GM12878 (cell line): ENCODE results near the gene DVL2. TPM values are rescaled to one million over a fixed set of nuclear protein-coding genes. Genes with fewer than 3 reads are reported as not detected.

ENCODE experiments used
- ATAC-seq: fragments of 200-7000 bp; cut with Tn5 transposase; 3 replicates; pipeline ENCODE4 v1.9.1; 2020; ENCODE audit warnings: mild to moderate bottlenecking, moderate library complexity
- BruUV-seq: library from RNA; stranded (reverse); fragments of 400-500 nt; replicated peaks from 2 replicates; lab custom pipeline; 2021; lab: Mats Ljungman, UMichigan
- CTCF ChIA-PET: fragments of 300-600 bp; sonication (Branson Sonifier 250); formaldehyde crosslinking; extraction: SDS; loops from one replicate; lab custom pipeline; 2021; ENCODE audit warnings: inconsistent platforms; lab: Yijun Ruan, JAX
- POLR2A ChIA-PET: fragments of 350-600 bp; formaldehyde crosslinking; extraction: SDS; loops from one replicate; lab custom pipeline; 2021; ENCODE audit warnings: inconsistent platforms; lab: Charles Lee
- RAD21 ChIA-PET: fragments of 300-600 bp; sonication (Branson Sonifier 250); formaldehyde crosslinking; loops from one replicate; lab custom pipeline; 2023; ENCODE audit warnings: antibody characterized with exemption; ENCODE audit not compliant: unreplicated experiment; lab: Charles Lee
- SMC1A ChIA-PET: fragments of 300-600 bp; sonication (Branson Sonifier 250); formaldehyde crosslinking; loops from one replicate; lab custom pipeline; 2023; ENCODE audit not compliant: unreplicated experiment, uncharacterized antibody; lab: Charles Lee
- DNase-seq: peaks from one replicate; pipeline ENCODE4 v3.0.0-alpha.2; 2011; ENCODE audit warnings: low read depth, low spot score
- FAIRE-seq: peaks from 3 replicates; lab custom pipeline; 2011; peaks lifted over from hg19 to GRCh38; lab: Jason Lieb, UNC
- H2AFZ ChIP-seq: 2 replicates; pipeline ENCODE4 v1.6.0; 2011; ENCODE audit warnings: low read depth, low read length, control low read depth; ENCODE audit not compliant: control insufficient read depth
- H3K27ac ChIP-seq: 2 replicates; pipeline ENCODE4 v1.5.1; 2011; ENCODE audit warnings: control low read depth; ENCODE audit not compliant: control insufficient read depth, insufficient read depth
- H3K27me3 ChIP-seq, 2 experiments: replicated peaks in 1 of 2; 2 replicates each; pipeline versions ENCODE4 v1.6.0 to v1.6.1; 2011; ENCODE audit warnings: low read length in 1 of 2; ENCODE audit not compliant: control insufficient read depth in 2 of 2, insufficient read depth in 2 of 2
- H3K36me3 ChIP-seq, 2 experiments: 2 replicates each; pipeline ENCODE4 v1.5.1; 2011; ENCODE audit warnings: low read length in 1 of 2; ENCODE audit not compliant: control insufficient read depth in 2 of 2, insufficient read depth in 2 of 2
- H3K4me1 ChIP-seq: 2 replicates; pipeline ENCODE4 v1.6.1; 2011; ENCODE audit warnings: mild to moderate bottlenecking, low read length, moderate library complexity, mixed read lengths; ENCODE audit not compliant: control insufficient read depth, insufficient read depth
- H3K4me2 ChIP-seq: 2 replicates; pipeline ENCODE4 v1.6.0; 2011; ENCODE audit warnings: control low read depth; ENCODE audit not compliant: control insufficient read depth, insufficient read depth
- H3K4me3 ChIP-seq: fragments of 200-600 bp; sonication (generic); 2 replicates; pipeline ENCODE4 v1.5.1; 2016
- H3K79me2 ChIP-seq: 2 replicates; pipeline ENCODE4 v1.6.0; 2011; ENCODE audit warnings: low read length; ENCODE audit not compliant: control insufficient read depth, insufficient read depth
- H3K9ac ChIP-seq: 2 replicates; pipeline ENCODE4 v1.8.0; 2011; ENCODE audit warnings: low read length, control low read depth, mixed read lengths; ENCODE audit not compliant: control insufficient read depth, insufficient read depth
- H3K9me3 ChIP-seq: replicated peaks from 3 replicates; pipeline ENCODE4 v1.5.1; 2011; ENCODE audit warnings: mild to moderate bottlenecking, low read length; ENCODE audit not compliant: control insufficient read depth, insufficient read depth
- H4K20me1 ChIP-seq: 2 replicates; pipeline ENCODE4 v1.6.0; 2011; ENCODE audit not compliant: control insufficient read depth, insufficient read depth
- BMI1 ChIP-seq: fragments of 450-650 bp; IDR thresholded peaks from 2 replicates; pipeline ENCODE4 v1.6.1; 2016; ENCODE audit warnings: mild to moderate bottlenecking, moderate library complexity, borderline replicate concordance
- CHD1 ChIP-seq: IDR thresholded peaks from 2 replicates; pipeline ENCODE4 v1.6.1; 2012; ENCODE audit warnings: low read depth, low read length, improper control_type of control experiment
- EZH2 ChIP-seq: IDR thresholded peaks from 2 replicates; pipeline ENCODE4 v1.6.1; 2012; ENCODE audit warnings: low read depth, mild to moderate bottlenecking, control low read depth, inconsistent platforms, low read length, borderline replicate concordance; ENCODE audit not compliant: control insufficient read depth
- FOXK2 ChIP-seq: fragments of 450-650 bp; IDR thresholded peaks from 2 replicates; pipeline ENCODE4 v1.6.1; 2017; ENCODE audit warnings: mild to moderate bottlenecking, moderate library complexity
- HDAC2 ChIP-seq: fragments of 200-600 bp; sonication (generic); IDR thresholded peaks from 2 replicates; pipeline ENCODE4 v1.6.1; 2017
- MTA2 ChIP-seq: fragments of 450-650 bp; IDR thresholded peaks from 2 replicates; pipeline ENCODE4 v1.6.1; 2016; ENCODE audit warnings: low read depth, mild to moderate bottlenecking, moderate library complexity
- YY1 ChIP-seq: IDR thresholded peaks from 2 replicates; pipeline ENCODE4 v1.6.1; 2011; ENCODE audit warnings: low read depth, mild to moderate bottlenecking, low read length
- ZNF274 ChIP-seq: IDR thresholded peaks from one replicate; pipeline ENCODE4 v1.8.0; 2011; ENCODE audit not compliant: insufficient read length, insufficient read depth
- WGBS: methylation state at CpG from one replicate; pipeline ENCODE4 v1.1.6; 2016; ENCODE audit warnings: low lambda C conversion rate; ENCODE audit not compliant: insufficient replicate concordance, insufficient coverage; ENCODE audit errors: missing lambda C conversion rate; 5-methylcytosine and 5-hydroxymethylcytosine counted together
- in situ Hi-C: fragments of 300-500 bp; cut with MboI; formaldehyde crosslinking; loops from 9 replicates; pipeline ENCODE4 v1.14.3; 2018; ENCODE audit warnings: mixed read lengths
- intact Hi-C: fragments of 100-400 bp; cut with micrococcal nuclease; formaldehyde crosslinking; loops from one replicate; pipeline ENCODE4 v1.14.2; 2022; ENCODE audit not compliant: unreplicated experiment
- polyA plus RNA-seq, 11 experiments: library from polyadenylated mRNA; depleted of rRNA in 4 of 11; unstranded in 6 of 11; stranded (reverse) in 5 of 11; fragments of >200 nt; fragmentation: Nextera tagmentation in 4 of 11; fragmentation: Illumina TruSeq in 1 of 11; extraction: Ambion mirVana in 4 of 11; extraction: Trizol in 1 of 11; gene quantifications; 1 replicate in 1 of 11; 2 replicates in 10 of 11; pipeline versions ENCODE4 v1.2.1 to v1.2.3, GENCODE V29; 2011 to 2016; ENCODE audit warnings: inconsistent platforms in 2 of 11, missing spikeins in 2 of 11, low read depth in 1 of 11
- total RNA-seq, 4 experiments: library from RNA; depleted of rRNA in 3 of 4; stranded (reverse); fragments of >200 nt in 3 of 4; fragmentation: Illumina TruSeq in 1 of 4; extraction: Trizol in 1 of 4; gene quantifications; 2 replicates each; pipeline versions ENCODE4 v1.2.1 to v1.2.3, GENCODE V29; 2013 to 2021
- TF ChIP-seq, protein P1 (sequence below): fragments of 450-650 bp; IDR thresholded peaks from 2 replicates; pipeline ENCODE4 v1.6.1; 2017; ENCODE audit warnings: mild to moderate bottlenecking, moderate library complexity
- TF ChIP-seq, protein P2 (sequence below): IDR thresholded peaks from 2 replicates; pipeline ENCODE4 v1.6.1; 2012; ENCODE audit warnings: low read depth, low read length, improper control_type of control experiment

Gene DVL2
- total and polyA plus RNA-seq, 10 of the 15 experiments (the other 5 are each of a cell fraction or from before 2014, with no cell fraction given) = 0.97 to 44.8 (median 23.2) TPM

DNA sequence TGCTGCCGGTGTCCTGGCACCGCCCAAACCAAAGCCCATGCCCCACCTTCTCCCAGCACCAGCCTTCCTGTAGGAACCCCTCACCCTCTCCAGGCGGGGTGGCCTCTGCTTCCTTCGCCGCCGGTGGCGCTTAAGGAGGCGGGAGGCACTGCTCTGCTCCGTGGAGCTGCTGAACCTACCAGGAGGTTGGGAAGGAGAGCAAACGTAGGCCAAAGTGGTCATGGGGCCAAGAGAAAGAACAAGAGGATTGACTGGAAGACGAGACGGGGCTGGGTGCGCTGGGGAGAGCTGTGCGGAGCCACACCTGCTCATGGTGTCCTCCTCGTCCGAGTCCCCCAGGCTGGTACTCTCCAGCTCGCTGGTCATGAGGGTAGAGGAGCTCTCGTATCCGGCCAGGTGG lies 4.8 kb downstream of the DVL2 start (continued):
- TF ChIP-seq, protein P1, sequence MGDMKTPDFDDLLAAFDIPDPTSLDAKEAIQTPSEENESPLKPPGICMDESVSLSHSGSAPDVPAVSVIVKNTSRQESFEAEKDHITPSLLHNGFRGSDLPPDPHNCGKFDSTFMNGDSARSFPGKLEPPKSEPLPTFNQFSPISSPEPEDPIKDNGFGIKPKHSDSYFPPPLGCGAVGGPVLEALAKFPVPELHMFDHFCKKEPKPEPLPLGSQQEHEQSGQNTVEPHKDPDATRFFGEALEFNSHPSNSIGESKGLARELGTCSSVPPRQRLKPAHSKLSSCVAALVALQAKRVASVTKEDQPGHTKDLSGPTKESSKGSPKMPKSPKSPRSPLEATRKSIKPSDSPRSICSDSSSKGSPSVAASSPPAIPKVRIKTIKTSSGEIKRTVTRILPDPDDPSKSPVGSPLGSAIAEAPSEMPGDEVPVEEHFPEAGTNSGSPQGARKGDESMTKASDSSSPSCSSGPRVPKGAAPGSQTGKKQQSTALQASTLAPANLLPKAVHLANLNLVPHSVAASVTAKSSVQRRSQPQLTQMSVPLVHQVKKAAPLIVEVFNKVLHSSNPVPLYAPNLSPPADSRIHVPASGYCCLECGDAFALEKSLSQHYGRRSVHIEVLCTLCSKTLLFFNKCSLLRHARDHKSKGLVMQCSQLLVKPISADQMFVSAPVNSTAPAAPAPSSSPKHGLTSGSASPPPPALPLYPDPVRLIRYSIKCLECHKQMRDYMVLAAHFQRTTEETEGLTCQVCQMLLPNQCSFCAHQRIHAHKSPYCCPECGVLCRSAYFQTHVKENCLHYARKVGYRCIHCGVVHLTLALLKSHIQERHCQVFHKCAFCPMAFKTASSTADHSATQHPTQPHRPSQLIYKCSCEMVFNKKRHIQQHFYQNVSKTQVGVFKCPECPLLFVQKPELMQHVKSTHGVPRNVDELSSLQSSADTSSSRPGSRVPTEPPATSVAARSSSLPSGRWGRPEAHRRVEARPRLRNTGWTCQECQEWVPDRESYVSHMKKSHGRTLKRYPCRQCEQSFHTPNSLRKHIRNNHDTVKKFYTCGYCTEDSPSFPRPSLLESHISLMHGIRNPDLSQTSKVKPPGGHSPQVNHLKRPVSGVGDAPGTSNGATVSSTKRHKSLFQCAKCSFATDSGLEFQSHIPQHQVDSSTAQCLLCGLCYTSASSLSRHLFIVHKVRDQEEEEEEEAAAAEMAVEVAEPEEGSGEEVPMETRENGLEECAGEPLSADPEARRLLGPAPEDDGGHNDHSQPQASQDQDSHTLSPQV = no peak
- TF ChIP-seq MTA2 = no peak
- TF ChIP-seq CHD1 = no peak

DNA sequence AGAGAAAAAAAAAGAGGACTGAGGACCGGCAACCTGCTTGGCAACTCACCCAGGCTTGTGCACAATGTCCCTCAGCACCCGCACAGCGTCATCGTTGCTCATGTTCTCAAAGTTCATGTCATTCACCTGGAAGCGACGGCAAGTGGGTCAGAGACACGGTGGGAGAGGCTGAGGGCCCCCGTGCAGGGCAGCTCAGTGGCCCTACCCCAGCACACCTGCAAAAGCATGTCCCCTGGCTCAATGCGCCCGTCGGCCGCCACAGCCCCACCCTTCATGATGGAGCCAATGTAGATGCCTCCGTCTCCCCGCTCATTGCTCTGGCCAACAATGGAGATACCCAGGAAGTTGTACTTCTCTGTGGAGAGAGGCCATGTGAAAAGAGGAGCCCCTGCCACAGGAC lies 5.4 kb downstream of the DVL2 start:
- in situ Hi-C loops (no loop called here), intact Hi-C loops (no loop called here)
- Histone ChIP-seq H3K27me3 (no peaks in the 10 kb centered on the region), H2AFZ (no peak overlapping the region), H3K9ac (no peak overlapping the region), H3K4me2 (no peak overlapping the region), H3K79me2 (peaks cover 23% of the 10 kb centered on the region), H3K4me1 (peaks cover 6% of the 10 kb centered on the region), H3K4me3 (no peak overlapping the region), H4K20me1 (no peaks in the 10 kb centered on the region), H3K27ac (no peak overlapping the region), H3K36me3 (peaks cover 19 to 20% of the 10 kb centered on the region in 2 experiments), H3K9me3 (no peaks in the 10 kb centered on the region)
- SMC1A ChIA-PET = no interaction called here
- RAD21 ChIA-PET = no interaction called here
- FAIRE-seq = no peak
- no peak for DNase-seq
- no TSS peak for BruUV-seq
- TF ChIP-seq HDAC2 = no peak
- TF ChIP-seq BMI1 = no peak
- TF ChIP-seq EZH2 = no peak
- TF ChIP-seq FOXK2 = no peak
- no peak for TF ChIP-seq YY1
- no peak for TF ChIP-seq ZNF274
- TF ChIP-seq, protein P2, sequence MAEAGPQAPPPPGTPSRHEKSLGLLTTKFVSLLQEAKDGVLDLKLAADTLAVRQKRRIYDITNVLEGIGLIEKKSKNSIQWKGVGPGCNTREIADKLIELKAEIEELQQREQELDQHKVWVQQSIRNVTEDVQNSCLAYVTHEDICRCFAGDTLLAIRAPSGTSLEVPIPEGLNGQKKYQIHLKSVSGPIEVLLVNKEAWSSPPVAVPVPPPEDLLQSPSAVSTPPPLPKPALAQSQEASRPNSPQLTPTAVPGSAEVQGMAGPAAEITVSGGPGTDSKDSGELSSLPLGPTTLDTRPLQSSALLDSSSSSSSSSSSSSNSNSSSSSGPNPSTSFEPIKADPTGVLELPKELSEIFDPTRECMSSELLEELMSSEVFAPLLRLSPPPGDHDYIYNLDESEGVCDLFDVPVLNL = no peak
- POLR2A ChIA-PET = no interaction called here
- 94% methylated on average over 14 of the region's 14 CpGs for WGBS
- CTCF ChIA-PET = no interaction called here
- ATAC-seq = no peak
